ENCODE results near the gene ENOX1. TPM values are rescaled to one million over a fixed set of nuclear protein-coding genes. Genes with fewer than 3 reads are reported as not detected.

The ENOX1 gene
- total and polyA plus RNA-seq, 9 of the 15 experiments (the other 6 are each of a cell fraction or from before 2014, with no cell fraction given), result not detected

- TF ChIP-seq ZNF253 (CRISPR knock-in tag; conservative IDR thresholded peaks at IDR 0.05) (no peak), MAFF (IDR thresholded peaks at IDR 0.05; ENCODE audit: low read length) (peak; percentile 81), FOXM1 (IDR thresholded peaks at IDR 0.05; ENCODE audit: low read depth) (no peak), FOXM1 (CRISPR knock-in tag; IDR thresholded peaks at IDR 0.05; ENCODE audit: low read depth) (no peak), ILK (tag; IDR thresholded peaks at IDR 0.05; ENCODE audit: borderline replicate concordance, low read depth) (no peak), ZNF347 (CRISPR knock-in tag; IDR thresholded peaks at IDR 0.05; ENCODE audit: low read depth) (no peak), MTA3 (IDR thresholded peaks at IDR 0.05; ENCODE audit: borderline replicate concordance) (no peak), TFAP4 (CRISPR knock-in tag; IDR thresholded peaks at IDR 0.05; ENCODE audit: borderline replicate concordance) (no peak), POLR2AphosphoS5 (IDR thresholded peaks at IDR 0.05; ENCODE audit: control insufficient read depth, insufficient read depth, low read depth, low read length) (no peak), PHB2 (IDR thresholded peaks at IDR 0.05; ENCODE audit: low read depth) (no peak), RBM14 (IDR thresholded peaks at IDR 0.05; ENCODE audit: borderline replicate concordance, insufficient read depth, low read depth, low read length) (no peak), ZNF217 (CRISPR knock-in tag; IDR thresholded peaks at IDR 0.05) (no peak), C11orf30 (IDR thresholded peaks at IDR 0.05; ENCODE audit: low read depth) (peak; percentile 71), ZNF316 (IDR thresholded peaks at IDR 0.05) (peak; percentile 79), CBX1 (IDR thresholded peaks at IDR 0.05; ENCODE audit: low read depth) (no peak), SIN3A (IDR thresholded peaks at IDR 0.05; ENCODE audit: borderline replicate concordance in 2 of 2, control insufficient read depth in 1 of 2, low read depth in 2 of 2, low read length in 2 of 2) (no peak), ZNF696 (CRISPR knock-in tag; conservative IDR thresholded peaks at IDR 0.05) (no peak), POLR2AphosphoS2 (IDR thresholded peaks at IDR 0.05; ENCODE audit: low read length) (no peak), ZNF699 (CRISPR knock-in tag; IDR thresholded peaks at IDR 0.05; ENCODE audit: insufficient replicate concordance) (no peak), NCOA4 (IDR thresholded peaks at IDR 0.05; ENCODE audit: partially characterized antibody) (no peak)
Observed at GRCh38 chr13:43264458-43264857, 522.3 kb downstream of the ENOX1 start (continued).
